Measurements from ENCODE around the gene MRE11.
A peak's percentile ranks its signal among the peaks of the same experiment; 100 is the strongest.

The MRE11 gene

GRCh38 chr11:94524341-94524740 is 30.7 kb upstream of the MRE11 start:
- Histone ChIP-seq H3K9me3 (ENCODE audit: severe bottlenecking) (no peaks in the 10 kb centered on the region), H3K27me3 (ENCODE audit: insufficient read depth, low read depth, severe bottlenecking) (no peaks in the 10 kb centered on the region), H3K4me3 (ENCODE audit: low read depth, low read length) (no peak overlapping the region), H3K36me3 (no peaks in the 10 kb centered on the region), H3K27ac (no peak overlapping the region)
- DNase-seq, result no peak
- TF ChIP-seq CTCF (IDR thresholded peaks at IDR 0.05; ENCODE audit: low read depth, low read length), result no peak

- no peak for DNase-seq
- no peak overlapping the region for H3K4me3 ChIP-seq (ENCODE audit: low read depth, low read length)
- no peaks in the 10 kb centered on the region for H3K9me3 ChIP-seq (ENCODE audit: severe bottlenecking)
- peak; percentile 66 for TF ChIP-seq CTCF (IDR thresholded peaks at IDR 0.05; ENCODE audit: low read depth, low read length)
- H3K27me3 ChIP-seq (ENCODE audit: insufficient read depth, low read depth, severe bottlenecking), result no peaks in the 10 kb centered on the region
- no peak overlapping the region for H3K27ac ChIP-seq
- no peaks in the 10 kb centered on the region for H3K36me3 ChIP-seq
These were observed 28.0 kb upstream of the MRE11 start for GRCh38 chr11:94521684-94522083.

DNA sequence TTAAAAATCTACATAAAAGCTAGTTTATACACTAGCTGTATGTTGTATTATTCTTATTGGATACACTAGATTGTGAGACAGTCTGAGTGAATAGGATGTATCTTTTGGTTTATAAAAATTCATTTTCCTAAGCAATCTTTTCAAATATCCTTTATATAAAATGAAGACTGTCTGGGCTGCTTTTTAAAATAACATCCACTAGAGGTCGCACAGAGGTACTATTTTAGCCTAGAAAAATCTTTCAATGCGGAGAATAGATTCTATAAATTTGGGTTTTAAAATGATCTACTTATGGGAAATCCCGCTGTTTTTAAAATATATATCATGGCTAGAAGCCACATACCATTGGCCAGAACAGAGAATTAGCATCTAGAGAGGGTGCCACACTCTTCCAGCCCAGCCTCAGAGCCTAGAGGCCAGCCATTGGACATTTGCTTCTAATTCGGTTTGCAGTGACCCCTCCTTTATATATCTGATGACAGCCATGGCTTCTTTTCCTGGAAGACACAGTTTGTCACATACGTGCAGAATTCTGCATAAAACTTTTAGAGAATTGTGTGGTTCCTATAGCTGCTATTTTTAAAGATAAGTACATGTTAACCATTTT is 25.9 kb upstream of the MRE11 start:
- Histone ChIP-seq H3K9me3 (ENCODE audit: severe bottlenecking) (no peaks in the 10 kb centered on the region), H3K27ac (no peak overlapping the region), H3K4me3 (ENCODE audit: low read depth, low read length) (no peak overlapping the region), H3K27me3 (ENCODE audit: insufficient read depth, low read depth, severe bottlenecking) (no peaks in the 10 kb centered on the region), H3K36me3 (no peaks in the 10 kb centered on the region)
- DNase-seq, result no peak
- no peak for TF ChIP-seq CTCF (IDR thresholded peaks at IDR 0.05; ENCODE audit: low read depth, low read length)

DNA sequence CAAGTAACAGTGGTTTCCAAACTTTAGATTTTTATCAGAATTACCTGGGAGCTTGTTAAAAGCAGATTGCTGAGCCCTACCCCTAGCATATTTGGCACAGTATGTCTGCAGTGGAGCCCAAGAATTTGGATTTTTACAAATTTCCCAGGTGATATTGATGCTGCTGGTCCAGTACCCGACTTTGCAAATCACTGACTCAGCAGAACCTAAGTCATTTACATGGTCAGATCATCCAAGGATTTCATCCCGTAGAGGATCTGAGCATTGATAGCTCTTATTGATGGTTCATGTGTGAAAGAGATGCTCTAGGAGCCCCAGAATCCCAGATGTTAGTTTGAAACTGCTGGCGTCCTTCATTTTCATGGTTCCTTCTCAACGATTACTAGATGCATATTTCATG is 24.7 kb upstream of the MRE11 start:
- TF ChIP-seq CTCF (IDR thresholded peaks at IDR 0.05; ENCODE audit: low read depth, low read length), result no peak
- no peaks in the 10 kb centered on the region for H3K9me3 ChIP-seq (ENCODE audit: severe bottlenecking)

GRCh38 chr11:94516725-94517124 is 23.1 kb upstream of the MRE11 start:
- DNase-seq, result no peak
- Histone ChIP-seq H3K27me3 (ENCODE audit: insufficient read depth, low read depth, severe bottlenecking) (no peaks in the 10 kb centered on the region), H3K36me3 (no peaks in the 10 kb centered on the region), H3K9me3 (ENCODE audit: severe bottlenecking) (no peaks in the 10 kb centered on the region), H3K4me3 (ENCODE audit: low read depth, low read length) (no peak overlapping the region), H3K27ac (no peak overlapping the region)
- TF ChIP-seq CTCF (IDR thresholded peaks at IDR 0.05; ENCODE audit: low read depth, low read length), result no peak

More for the DNA sequence above, 24.7 kb upstream of the MRE11 start:
- Histone ChIP-seq H3K4me3 (ENCODE audit: low read depth, low read length) (no peak overlapping the region), H3K27me3 (ENCODE audit: insufficient read depth, low read depth, severe bottlenecking) (no peaks in the 10 kb centered on the region), H3K27ac (no peak overlapping the region), H3K36me3 (no peaks in the 10 kb centered on the region)
- DNase-seq, result no peak

DNA sequence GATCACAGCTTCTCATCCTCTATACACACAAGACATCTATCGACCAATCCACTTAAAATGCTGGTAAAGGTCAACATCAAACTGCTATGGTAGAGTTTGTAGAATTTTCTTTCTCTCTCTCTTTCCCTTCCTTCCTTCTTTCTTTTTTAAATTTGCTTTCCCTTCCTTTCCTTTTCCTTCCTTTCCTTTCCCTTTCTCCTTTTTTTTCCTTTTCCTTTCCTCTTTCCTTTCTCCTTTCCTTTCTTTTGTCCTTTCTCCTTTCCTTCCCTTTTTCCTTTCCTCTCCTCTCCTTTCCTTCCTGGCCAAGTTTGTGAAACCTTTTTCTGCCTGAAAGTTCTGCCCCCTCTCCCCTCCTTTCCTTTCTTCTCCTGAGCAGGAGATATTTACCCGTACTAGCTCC is 21.8 kb upstream of the MRE11 start:
- Histone ChIP-seq H3K9me3 (ENCODE audit: severe bottlenecking) (no peaks in the 10 kb centered on the region), H3K4me3 (ENCODE audit: low read depth, low read length) (no peak overlapping the region), H3K27me3 (ENCODE audit: insufficient read depth, low read depth, severe bottlenecking) (no peaks in the 10 kb centered on the region), H3K36me3 (no peaks in the 10 kb centered on the region), H3K27ac (no peak overlapping the region)
- no peak for DNase-seq
- TF ChIP-seq CTCF (IDR thresholded peaks at IDR 0.05; ENCODE audit: low read depth, low read length), result no peak
